Umbilical cord (tissue), 2 donors: ENCODE measurements around the gene CTRB1. TPM values are rescaled to one million over a fixed set of nuclear protein-coding genes. Genes with fewer than 3 reads are reported as not detected.
"Not testable (repeated sequence)": the region's sequence is repeated elsewhere in the genome, so short reads cannot be mapped to it uniquely, and the experiment has no call there.

Experiments
- DNase-seq: peaks from one replicate; pipeline ENCODE4 v3.0.0-alpha.2; 2015; ENCODE audit warnings: low spot score
- total RNA-seq: library from RNA; depleted of rRNA; stranded (reverse); fragments of >200 nt; gene quantifications from one replicate; pipeline ENCODE4 v1.2.3, GENCODE V29; 2014; ENCODE audit warnings: low replicate concordance; ENCODE audit not compliant: insufficient read depth

The CTRB1 gene
- total RNA-seq, 1 donor from 2014 or later: not detected

GRCh38 chr16:75239542-75240122 lies 20.8 kb downstream of the CTRB1 start:
- DNase-seq: no peak

GRCh38 chr16:75240633-75241032 lies 21.8 kb downstream of the CTRB1 start:
- DNase-seq: not testable (repeated sequence)

GRCh38 chr16:75241412-75241811 lies 22.6 kb downstream of the CTRB1 start:
- no peak for DNase-seq

DNA sequence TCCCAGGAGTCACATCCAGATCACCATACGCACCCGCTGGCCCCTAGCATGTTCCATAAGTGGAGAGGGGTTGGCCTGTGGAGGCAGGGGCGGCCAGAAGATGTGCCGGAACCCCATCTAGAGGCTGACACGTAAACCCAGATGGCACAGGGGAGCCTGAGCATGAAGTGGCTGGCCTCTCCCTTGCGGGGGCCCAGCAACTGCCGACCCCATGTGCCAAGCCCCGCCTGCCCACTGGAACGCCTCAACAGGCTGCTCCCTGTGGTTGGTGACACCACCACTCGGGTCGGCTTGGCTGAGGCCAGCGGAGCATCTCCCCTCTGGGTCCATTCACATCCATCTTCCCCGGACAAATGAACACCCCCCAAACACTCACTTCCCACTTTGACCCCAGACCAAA lies 23.2 kb downstream of the CTRB1 start:
- no peak for DNase-seq

DNA sequence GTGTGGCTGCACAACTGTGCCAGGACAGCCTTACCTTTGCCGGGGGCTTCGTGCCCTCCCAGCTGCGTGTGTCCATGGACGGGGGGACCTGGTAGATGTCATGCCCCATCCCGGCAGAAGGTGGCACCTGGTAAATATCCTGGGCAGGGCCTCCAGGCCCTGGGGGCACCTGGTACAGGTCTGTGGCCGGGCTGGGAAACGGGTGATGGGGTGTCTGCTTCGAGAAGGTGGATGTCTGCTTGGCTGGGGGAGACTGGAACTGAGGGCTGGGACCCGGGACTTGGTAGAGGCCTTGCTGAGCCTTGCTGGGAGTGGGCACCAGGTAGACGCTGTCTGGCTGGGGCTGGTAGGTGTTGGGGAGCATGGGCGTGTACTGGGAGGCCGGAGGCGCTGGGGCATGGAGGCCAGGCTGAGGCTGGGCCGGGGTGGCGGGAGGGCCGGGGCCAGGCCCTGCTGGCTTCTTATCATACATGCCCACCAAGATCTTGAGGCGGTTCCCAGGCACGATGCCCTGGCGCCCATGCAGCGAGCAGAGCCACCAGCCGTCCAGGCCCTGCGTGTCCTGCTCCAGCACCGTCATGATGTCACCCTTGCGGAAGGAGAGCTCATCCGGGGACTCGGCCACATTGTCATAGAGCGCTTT lies 23.8 kb downstream of the CTRB1 start:
- DNase-seq: not testable (repeated sequence)

- DNase-seq: no peak
These were observed 25.0 kb downstream of the CTRB1 start for GRCh38 chr16:75243667-75244224.

- peak; percentile 72 for DNase-seq
These were observed 25.5 kb downstream of the CTRB1 start for GRCh38 chr16:75244225-75244809.

DNA sequence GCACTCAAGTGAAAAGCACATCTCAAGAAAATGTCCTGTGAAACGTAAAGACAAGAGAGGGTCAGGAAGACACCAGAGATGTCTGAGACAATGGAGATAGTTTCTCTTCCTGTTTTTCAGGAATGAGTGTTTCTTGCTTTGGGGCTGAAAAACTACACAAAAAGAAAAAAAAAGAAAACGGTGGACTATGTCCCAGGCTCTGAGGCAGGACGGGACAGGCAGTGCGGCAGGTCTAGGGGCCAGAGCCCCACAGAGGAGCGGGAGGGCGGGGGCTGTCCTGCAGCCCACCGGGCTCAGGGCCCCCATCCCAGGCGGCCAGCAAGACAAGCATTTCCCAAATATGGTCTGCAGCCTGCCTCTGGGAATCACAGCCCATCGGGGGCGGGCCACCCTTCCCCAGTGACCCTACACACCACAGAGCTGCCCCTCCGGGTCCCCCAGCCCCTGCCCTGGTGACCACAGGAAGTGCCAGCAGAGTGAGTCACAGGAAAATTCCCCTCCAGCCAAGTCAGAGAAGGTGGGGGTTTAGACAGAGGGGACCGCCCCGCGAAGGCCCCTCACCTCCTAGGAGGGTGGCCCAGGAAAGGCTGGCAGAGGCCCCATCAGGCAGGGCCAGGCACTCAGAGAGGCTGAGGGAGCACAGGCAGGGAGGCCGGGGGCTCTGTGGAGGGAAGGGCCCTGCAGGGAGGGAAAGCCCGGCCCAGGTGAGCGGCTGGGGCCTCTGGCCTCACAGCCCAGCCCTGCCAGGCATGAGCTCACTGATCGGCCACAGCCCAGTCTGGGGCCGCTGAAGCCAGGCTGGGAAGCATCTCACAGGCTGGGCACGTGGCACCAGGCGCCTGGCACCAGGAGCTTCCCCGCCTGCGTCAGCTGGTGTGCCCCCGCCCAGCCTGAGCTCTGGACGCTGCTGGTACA lies 26.3 kb downstream of the CTRB1 start:
- peak; percentile 93 for DNase-seq

DNA sequence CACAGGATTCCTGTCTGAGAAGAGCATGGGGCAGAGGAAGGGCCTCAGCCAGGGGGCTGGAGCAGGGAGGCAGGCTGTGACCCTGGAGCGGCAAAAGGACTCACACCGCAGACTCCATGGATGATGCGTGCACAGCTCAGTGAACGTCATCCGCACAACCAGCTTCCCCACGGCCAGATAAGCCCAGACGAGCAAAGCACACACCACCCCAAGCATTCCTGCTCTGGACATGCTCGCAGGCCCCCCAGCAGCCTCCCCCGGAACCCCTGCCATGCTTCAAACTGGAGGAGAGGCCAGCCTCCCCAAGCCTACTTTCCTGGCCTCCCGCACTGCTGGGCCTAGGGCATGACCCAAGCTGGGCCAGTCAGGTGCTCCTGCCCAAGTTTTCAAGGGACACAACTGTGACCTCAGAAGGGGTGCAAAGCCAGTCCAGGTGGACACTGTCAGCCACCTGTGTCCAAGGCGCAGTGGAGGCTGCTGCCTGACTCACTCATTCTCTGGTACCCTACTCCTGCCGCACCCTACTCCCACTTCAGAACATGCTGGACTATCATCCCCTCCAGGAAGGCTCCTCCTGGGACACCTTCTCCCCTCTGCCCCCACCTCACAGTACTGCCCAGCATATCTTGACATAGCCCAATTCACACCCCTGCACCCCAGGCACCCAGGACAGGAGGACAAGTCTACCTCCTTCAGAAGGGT lies 27.9 kb downstream of the CTRB1 start:
- DNase-seq: peak; percentile 50

DNA sequence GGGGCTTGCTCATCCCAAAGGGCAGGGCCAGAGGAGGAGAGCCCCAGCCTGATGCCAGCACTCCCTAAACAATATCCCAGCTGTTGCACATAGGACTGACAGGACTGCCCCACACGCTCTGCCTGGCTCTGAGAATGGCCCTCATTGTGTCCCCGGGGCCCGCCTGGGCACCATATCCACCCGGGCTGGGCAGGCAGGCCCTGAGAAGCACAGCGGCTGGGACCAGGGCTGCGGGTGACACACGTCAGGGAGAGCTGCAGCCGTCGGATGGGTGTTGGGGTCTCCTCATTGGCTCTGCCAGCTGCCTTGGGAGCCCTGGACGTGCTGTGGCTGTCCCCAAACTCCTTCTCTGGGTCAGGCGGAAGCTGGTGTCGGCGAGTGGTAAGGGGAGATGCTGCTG lies 28.5 kb downstream of the CTRB1 start:
- no peak for DNase-seq

DNA sequence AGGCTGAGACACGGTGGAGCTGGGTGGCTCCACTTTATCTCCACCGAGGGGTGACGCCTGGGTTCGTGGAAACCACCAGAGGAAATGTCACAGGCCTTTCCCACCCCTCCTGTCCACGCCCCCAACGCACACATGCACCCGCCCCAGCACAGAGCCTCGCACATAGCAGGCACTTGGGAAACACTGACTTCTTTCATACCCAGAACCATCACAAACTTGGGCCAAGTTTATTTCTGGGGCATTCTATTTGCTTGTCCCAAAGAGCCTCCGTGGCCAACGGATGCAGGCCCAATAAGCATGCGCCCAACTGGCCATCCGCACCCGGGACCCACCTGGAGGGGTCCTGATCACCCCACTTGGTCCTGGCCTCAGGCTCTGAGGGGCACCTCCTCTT lies 29.4 kb downstream of the CTRB1 start:
- no peak for DNase-seq

GRCh38 chr16:75248536-75249380 lies 30.0 kb downstream of the CTRB1 start:
- DNase-seq: no peak

DNA sequence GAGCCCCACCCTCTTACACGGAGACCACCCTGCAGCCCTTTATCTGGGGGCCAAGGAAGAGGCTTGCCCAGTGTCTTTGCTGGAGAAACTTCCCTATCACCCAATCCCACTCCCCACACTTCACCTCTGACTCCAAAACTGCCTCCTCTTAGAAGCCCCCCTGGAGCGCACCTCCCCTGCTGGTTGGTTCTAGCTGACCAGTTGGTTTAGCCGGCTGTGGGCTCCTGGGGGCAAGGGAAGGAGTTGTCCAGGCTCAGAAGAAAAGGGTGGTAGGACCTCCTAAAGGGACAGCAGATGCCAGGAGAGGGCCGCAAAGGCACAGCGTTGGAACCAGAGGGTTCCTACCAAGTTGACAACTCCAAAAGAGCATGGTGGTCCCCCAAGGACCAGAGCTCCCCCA lies 30.7 kb downstream of the CTRB1 start:
- DNase-seq: no peak

DNA sequence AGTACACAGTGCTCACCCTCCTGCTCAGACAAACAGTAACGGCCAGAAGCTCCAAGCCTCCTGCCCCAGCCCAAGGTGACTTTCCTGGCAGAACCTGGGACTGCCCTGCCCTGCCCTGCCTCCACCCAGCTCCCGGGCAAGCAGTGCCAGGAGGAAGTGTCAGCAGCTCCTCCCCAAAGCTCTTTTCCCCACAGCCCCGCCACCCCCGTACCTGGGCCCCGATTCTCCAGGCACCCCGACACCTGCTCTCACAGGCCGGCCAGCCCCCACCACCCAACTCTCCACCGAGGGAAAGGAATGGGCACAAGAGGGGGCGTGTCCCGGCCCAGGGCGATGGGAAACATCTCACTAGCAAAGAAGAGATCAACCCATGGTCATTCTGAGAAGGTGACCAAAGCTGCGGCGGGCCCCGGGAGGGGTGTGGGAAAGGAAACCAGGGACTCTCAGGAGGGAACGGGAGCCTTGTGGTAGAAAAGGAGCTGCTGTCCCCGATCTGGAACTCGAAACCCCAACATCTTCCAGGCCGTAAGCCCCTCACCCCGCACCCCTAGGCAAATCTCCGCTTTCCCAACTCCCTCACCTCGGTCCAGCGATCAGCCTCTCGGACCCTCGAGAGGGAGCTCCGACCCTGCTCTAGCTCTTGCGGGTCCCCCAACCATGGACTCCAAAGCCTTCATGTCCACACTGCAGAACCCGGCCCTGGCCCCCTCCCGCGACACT lies 31.5 kb downstream of the CTRB1 start:
- DNase-seq: no peak

DNA sequence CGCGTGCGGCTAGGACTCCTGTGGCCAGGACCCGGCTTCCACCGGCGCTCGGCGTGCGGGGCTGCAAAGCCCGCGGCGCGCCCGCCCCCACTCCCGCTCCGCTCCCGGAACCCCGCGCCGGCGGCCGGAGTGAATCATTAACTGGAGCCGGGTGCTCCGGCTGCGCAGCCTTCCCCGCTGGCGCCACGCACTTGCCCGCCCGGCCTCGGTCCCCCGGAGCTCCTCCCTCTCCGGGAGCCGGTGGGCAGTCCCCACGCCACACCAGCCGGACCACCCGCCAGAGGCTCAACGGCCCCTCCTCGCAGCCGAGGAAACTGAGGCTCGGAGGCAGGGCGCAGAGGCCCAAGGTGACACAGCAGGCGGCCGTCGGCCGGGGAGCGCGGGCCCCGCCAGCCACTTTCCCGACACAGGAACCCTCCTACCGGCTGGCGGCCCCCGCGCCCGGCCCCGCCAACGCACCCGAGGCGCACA lies 32.1 kb downstream of the CTRB1 start:
- DNase-seq: no peak

DNA sequence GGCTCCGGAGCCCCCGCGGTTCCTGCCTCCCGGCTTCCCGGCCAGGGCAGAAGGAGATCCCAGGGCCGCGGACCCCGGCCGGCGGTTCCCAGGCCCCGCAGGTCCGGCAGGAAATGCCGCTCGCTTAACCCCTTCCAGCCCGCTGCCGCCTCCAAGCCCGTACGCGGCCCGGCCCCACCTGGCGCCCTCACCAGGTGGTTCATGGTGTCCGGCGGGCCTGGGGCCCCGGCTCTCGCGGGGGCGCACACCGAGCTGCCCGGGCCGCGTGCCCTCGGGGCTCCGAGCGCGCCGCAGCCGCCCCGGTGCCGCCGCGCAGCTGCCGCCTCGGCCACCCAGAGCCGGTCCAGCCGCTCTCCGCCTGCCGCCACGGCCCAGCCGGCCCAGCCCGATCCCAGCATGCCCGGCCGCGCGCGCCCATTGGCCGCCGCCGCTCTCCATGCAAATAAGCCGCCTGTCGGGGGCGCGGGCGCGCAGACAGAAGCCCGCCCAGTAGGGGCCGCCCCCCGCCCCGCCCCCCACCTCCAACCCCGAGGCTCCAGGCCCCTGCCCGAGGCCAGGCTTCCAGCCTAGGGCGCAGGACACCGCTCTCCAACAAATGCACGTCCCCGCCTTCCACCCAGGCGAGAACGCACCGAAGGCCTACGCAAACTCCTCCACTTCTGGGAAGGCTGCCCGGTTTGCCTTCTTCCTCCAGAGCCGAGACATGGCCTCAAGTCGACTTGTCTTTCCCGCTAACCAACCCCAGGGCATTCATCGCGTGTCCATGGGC lies 32.7 kb downstream of the CTRB1 start, which contains the start of gene BCAR1:
Gene BCAR1 (minus strand): TSS at position 345 of the 769 bp plus-strand sequence. CDS start 142 bp downstream, at position 203.
- DNase-seq: peak; percentile 93

DNA sequence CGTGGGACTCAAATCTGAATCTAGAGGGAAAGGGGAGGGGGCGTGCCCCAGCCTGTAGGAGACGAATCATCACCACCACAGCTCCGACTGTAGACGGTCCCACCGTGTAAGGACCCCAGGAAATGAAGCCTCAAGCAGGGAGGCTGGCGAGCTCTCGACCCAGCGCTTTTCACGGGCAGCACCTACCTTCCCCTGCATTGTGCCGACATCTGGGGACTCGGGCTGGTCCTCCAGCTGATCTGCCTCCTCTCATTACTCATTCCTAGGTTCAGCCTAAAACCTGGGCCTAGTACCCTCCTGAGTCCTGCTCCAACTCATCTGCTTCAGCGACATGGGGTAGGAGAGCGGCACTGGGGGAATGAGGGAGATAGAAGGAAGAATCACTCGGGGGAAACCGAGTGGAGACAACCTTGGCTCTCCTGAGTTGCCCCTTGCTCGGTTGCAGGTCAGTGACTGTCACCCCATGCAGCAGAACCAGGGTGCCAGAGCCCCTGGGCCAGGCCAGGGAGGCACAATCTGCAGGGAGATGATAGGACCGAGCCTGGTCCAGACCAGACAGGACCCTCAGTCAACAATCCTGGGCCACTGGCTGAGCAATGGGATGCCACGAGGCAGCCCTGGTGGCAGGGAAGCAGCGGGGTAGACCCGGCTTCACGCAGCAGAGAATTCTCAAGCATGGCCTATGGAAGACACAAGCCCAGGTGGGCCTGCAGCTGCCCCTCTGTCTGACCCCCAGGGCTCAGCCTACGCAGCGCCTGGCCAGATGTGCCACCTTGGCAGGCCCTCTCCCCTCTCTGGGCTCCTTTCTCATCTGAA lies 33.5 kb downstream of the CTRB1 start:
- DNase-seq: no peak
